ENCODE data around the gene WDR70.

Gene WDR70

GRCh38 chr5:37557734-37558293 lies 178.7 kb downstream of the WDR70 start:
- in situ Hi-C loops (cut with HindIII; ENCODE audit: low sequenced_read_pairs): no loop called here
- H3K4me3 ChIP-seq (ENCODE audit: low read depth, low read length): no peak overlapping the region
- no peak for DNase-seq (ENCODE audit: low read depth)
- TF ChIP-seq CTCF (IDR thresholded peaks at IDR 0.05; ENCODE audit: low read depth, low read length, missing control alignments): no peak

DNA sequence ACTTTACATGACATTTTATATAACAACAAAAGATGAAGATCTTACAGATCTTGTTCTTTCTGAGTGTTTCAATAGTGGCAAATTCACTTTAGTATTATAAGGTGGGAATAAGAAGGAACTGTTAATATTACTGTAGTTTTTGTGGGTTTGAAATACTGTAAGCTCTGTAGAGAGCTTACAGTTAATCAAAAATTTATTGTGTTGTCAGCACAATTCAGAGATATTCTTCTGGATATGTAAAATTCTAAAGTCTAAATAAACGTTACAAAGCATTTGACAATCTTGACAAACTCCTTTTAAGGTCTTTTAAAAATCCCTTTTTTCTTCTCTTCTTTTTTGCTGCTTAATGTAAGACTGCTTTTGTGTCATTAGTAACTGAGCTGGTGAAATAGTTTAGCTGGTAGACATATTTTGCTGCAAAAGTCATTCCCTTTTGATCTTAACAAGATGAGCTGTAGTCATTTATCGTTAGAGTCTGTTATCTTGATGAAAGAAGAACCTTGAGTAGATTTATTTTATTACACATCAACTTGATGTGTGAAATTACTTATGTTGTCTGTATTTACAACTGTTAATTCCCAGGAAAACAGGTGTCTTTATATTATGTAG lies 186.0 kb downstream of the WDR70 start:
- H3K4me3 ChIP-seq (ENCODE audit: low read depth, low read length): no peak overlapping the region
- in situ Hi-C loops (cut with HindIII; ENCODE audit: low sequenced_read_pairs): no loop called here
- TF ChIP-seq CTCF (IDR thresholded peaks at IDR 0.05; ENCODE audit: low read depth, low read length, missing control alignments): no peak
- DNase-seq (ENCODE audit: low read depth): no peak

DNA sequence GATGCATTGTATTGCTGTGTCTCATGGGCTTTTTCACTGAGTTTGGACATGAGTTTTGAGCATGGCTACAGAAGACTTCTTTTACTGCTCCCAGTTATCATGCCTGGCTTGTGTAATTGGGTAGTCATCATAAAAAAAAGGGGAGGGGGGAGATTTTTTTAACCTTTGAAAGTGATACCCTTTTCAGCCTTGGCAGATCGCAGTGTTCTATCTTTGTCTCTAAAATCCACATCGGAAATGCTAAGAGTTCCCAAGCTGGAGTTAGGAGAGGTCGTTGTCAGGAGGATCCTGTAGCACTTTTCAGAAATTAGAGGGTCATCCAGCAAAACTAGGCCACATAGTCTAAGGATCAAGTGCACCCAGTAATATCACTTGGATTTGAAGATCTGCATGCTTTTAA lies 188.4 kb downstream of the WDR70 start:
- TF ChIP-seq CTCF (IDR thresholded peaks at IDR 0.05; ENCODE audit: low read depth, low read length, missing control alignments): no peak
- DNase-seq (ENCODE audit: low read depth): no peak
- in situ Hi-C loops (cut with HindIII; ENCODE audit: low sequenced_read_pairs): no loop called here
- H3K4me3 ChIP-seq (ENCODE audit: low read depth, low read length): no peak overlapping the region

DNA sequence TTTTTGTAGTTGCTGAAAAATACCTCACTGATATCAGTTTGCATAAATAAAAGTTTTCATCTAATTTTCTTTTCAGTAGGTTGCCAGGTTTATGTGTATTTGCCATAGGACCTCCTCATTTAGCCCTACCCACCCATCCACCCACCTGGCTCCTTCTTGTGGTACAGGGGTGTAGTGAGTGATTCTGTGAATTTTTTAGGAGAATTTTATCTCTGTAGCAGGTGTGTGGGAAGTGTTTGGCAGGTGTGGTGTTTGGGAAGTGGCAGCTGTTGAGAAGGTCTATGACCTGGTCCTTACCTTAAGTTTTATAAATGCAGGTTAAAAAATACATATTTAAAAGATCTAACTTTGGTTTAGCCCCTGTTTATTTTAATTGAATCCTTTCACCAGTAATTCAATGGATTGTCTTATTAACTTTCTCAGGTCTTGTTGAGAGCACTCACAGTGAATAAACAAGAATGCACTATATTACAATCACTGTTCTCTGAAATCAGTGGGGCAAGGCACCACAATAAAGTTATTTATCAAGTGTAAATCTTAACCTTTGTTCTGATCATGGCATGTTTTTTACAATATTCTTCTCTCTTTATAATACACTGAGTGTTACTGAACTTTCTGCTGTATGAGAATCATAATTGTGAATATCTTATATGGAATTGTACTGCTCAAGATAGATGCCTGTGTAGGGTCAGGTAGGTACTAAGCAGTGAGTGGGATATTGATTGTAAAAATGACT lies 189.1 kb downstream of the WDR70 start:
- H3K4me3 ChIP-seq (ENCODE audit: low read depth, low read length): no peak overlapping the region
- TF ChIP-seq CTCF (IDR thresholded peaks at IDR 0.05; ENCODE audit: low read depth, low read length, missing control alignments): no peak
- in situ Hi-C loops (cut with HindIII; ENCODE audit: low sequenced_read_pairs): no loop called here
- DNase-seq (ENCODE audit: low read depth): no peak

- DNase-seq (ENCODE audit: low read depth): no peak
- TF ChIP-seq CTCF (IDR thresholded peaks at IDR 0.05; ENCODE audit: low read depth, low read length, missing control alignments): no peak
- in situ Hi-C loops (cut with HindIII; ENCODE audit: low sequenced_read_pairs): no loop called here
- H3K4me3 ChIP-seq (ENCODE audit: low read depth, low read length): no peak overlapping the region
Observed at GRCh38 chr5:37568893-37569292, 189.8 kb downstream of the WDR70 start.

DNA sequence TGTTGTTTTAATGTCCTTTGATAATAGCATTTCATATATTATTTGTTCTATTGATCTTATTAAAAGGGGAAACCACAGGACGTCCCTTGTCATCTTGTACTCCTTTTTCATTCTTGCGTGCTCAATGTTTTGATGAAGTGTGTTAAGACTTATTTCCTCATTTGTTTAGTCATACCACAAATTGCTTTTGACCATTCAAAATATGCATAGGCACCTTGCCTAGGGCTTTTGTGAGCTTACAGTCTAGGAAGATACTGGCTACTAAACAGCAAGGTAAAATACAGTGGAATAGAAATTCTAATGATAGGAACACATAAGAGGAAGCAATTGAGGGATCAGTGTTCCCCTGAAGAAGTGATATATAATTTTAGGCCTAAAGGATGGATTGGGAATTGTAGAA lies 190.3 kb downstream of the WDR70 start:
- no peak overlapping the region for H3K4me3 ChIP-seq (ENCODE audit: low read depth, low read length)
- TF ChIP-seq CTCF (IDR thresholded peaks at IDR 0.05; ENCODE audit: low read depth, low read length, missing control alignments): no peak
- in situ Hi-C loops (cut with HindIII; ENCODE audit: low sequenced_read_pairs): no loop called here
- no peak for DNase-seq (ENCODE audit: low read depth)
